Measurements from ENCODE around the gene MRPL11. TPM values are rescaled to one million over a fixed set of nuclear protein-coding genes. Genes with fewer than 3 reads are reported as not detected.

The MRPL11 gene
- 148 and 174 TPM in 2 replicates for total RNA-seq (2014; rRNA removed; shearing (Covaris generic))

- peak within 1 kb of the TSS; percentile 69 for H3K4me3 ChIP-seq (ENCODE audit: insufficient read depth, low read depth, low read length)
- no peaks in the 10 kb centered on the region for H3K27me3 ChIP-seq (ENCODE audit: control insufficient read depth, insufficient read depth, low read length)
- H3K36me3 ChIP-seq (replicated peaks; ENCODE audit: control insufficient read depth, insufficient read depth, low read length) = peaks cover 15% of the 10 kb centered on the region
- DNase-seq = peak; percentile 96
Measured at GRCh38 chr11:66438504-66439466, at the start of gene MRPL11. TSS of gene MRPL11 (minus strand) at chr11:66438848. CDS start at chr11:66438754, 94 bp downstream.

- H3K27me3 ChIP-seq (ENCODE audit: control insufficient read depth, insufficient read depth, low read length) = no peaks in the 10 kb centered on the region
Measured at GRCh38 chr11:66484806-66485380, 46.2 kb upstream of the MRPL11 start.

DNA sequence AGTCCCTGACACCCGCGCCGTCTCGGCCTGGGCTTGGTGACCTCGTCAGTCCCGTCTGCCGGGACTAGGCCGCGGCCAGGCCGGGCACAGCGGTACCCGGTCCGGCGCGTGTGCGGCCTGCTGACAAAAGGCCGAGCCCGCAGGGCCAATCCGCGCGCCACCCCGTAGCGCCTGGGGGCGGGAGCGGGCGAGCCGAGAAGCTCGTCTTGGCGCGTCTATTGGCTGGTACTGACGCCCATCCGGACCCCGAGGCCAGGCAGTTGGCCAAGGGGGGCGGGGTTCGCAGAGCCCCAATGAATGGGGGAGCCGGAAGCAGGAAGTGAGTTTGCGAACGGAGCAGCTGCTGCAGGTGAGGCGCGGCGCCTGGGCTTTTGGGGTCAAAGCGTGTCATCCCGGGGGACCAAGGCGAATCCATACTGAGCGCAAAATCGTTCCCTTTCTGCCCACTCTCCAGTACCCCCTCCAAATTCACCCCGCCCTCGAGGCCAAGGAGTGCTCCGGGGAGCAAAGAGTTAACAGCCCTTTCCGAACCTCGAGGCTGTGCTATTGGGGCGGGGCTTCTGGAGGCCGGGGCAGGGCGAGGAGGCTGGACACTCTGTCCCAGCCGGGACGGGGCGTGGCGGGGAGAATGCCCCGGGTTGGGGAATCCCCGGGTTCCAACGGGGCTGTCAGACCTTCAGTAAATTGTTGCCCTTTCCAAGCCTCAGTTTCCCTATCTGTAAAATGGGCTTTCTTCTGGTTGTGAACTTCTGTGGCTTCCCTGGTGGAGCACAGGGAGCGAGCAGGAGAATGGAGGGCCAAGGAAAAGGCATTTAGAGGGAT is 41.7 kb upstream of the MRPL11 start, which contains the start of gene DPP3:
TSS of gene DPP3 (plus strand) at position 318 of the 822 bp plus-strand sequence. CDS start 1,767 bp downstream, outside the sequence.
- Histone ChIP-seq H3K36me3 (replicated peaks; ENCODE audit: control insufficient read depth, insufficient read depth, low read length) (peaks cover 2% of the 10 kb centered on the region; the same call in 1 of the 2 replicates), H3K27me3 (ENCODE audit: control insufficient read depth, insufficient read depth, low read length) (no peaks in the 10 kb centered on the region), H3K4me3 (ENCODE audit: insufficient read depth, low read depth, low read length) (peak within 1 kb of the TSS; percentile 93)
- DNase-seq = peak; percentile 100

More at GRCh38 chr11:66484806-66485380, 46.2 kb upstream of the MRPL11 start:
- Histone ChIP-seq H3K36me3 (replicated peaks; ENCODE audit: control insufficient read depth, insufficient read depth, low read length) (peaks cover 10% of the 10 kb centered on the region), H3K4me3 (ENCODE audit: insufficient read depth, low read depth, low read length) (no peak overlapping the region)
- no peak for DNase-seq

DNA sequence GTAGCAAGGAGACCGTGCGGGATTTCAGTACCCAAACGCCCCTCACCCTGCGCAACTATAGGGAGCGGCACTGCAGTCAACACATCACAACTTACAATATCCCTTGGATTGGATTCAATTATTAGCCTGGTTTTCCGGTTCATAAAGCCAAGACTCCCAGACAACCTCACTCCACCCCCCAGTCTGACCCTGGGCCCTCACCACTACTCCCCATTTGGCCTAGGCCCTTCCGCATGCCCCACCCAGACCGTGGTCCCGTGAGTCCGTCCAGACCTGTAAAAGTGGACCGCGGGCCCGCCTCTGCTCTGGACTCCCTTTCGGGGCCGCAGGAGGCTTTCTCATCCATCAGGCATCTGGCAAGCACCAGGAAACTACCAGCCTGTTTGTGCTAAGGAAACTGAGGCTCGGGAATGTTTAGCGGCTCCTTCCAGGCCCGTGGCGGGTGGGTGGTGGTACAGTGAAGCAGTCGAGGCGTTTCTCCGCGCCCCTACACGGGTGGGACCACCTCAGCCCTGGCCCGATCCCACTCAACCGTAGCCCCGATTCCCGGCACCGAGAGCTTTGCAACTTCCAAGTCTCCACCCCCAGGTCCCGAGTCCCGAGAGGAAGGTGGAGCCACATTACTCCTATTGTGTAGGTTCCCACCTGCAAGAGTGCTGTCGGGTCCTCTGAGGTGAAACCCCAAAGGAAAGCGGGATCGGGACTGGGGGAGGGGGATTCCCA is 40.9 kb upstream of the MRPL11 start:
- Histone ChIP-seq H3K27me3 (ENCODE audit: control insufficient read depth, insufficient read depth, low read length) (no peaks in the 10 kb centered on the region), H3K4me3 (ENCODE audit: insufficient read depth, low read depth, low read length) (peak overlapping the region; percentile 93), H3K36me3 (replicated peaks; ENCODE audit: control insufficient read depth, insufficient read depth, low read length) (peaks cover 2% of the 10 kb centered on the region; the same call in 1 of the 2 replicates)
- DNase-seq = peak; percentile 75

GRCh38 chr11:66478729-66479393 is 40.2 kb upstream of the MRPL11 start:
- Histone ChIP-seq H3K36me3 (replicated peaks; ENCODE audit: control insufficient read depth, insufficient read depth, low read length) (peaks cover 3% of the 10 kb centered on the region), H3K4me3 (ENCODE audit: insufficient read depth, low read depth, low read length) (peak overlapping the region; percentile 93), H3K27me3 (ENCODE audit: control insufficient read depth, insufficient read depth, low read length) (no peaks in the 10 kb centered on the region)
- DNase-seq = peak; percentile 88

DNA sequence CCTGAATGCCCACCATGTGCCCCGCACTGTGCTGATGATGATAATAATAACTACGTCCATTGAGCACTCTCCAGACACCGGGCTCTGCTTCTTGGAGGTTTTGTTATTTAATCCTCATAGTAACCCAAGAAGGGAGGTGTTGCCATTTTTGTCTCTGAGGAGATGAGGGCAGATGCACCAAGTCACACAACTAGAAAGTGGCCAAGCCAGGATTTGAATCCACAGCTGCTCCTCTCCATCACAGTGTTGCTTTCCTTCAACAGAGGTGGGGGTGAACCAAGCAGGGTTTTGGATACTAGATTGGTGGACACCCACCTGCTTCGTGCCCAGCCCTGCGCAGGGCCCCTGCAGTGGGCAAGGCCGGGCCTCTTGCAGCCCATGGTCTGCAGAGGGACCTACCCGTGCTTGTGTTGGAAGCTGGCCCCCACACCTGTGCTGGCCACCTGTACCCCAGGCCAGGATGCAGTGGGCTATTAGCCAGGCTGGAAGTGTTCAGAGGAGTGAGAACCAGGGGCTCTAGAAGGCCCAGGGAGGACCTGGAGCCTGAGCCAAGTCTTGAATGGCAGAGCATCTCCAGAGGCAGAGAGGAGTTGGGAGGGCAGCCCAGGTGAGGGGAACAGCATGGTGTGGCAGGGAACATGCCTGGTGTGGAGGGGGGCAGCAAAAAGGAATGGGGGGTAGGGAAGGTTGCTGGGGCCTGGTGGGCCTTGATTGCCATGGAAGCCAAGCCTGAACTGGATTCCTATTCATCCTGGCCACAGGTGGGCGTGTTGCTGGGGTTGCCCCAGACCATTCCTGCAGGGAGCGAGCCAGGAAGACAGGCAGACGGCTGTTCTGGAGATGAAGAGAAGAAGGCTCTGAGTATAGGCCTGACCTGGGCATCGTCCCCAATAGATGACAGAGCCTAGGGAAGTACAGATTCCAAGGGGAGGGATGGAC is 38.9 kb upstream of the MRPL11 start:
- Histone ChIP-seq H3K27me3 (ENCODE audit: control insufficient read depth, insufficient read depth, low read length) (no peaks in the 10 kb centered on the region), H3K36me3 (replicated peaks; ENCODE audit: control insufficient read depth, insufficient read depth, low read length) (peaks cover 4% of the 10 kb centered on the region), H3K4me3 (ENCODE audit: insufficient read depth, low read depth, low read length) (no peak overlapping the region)
- DNase-seq = peak; percentile 73

DNA sequence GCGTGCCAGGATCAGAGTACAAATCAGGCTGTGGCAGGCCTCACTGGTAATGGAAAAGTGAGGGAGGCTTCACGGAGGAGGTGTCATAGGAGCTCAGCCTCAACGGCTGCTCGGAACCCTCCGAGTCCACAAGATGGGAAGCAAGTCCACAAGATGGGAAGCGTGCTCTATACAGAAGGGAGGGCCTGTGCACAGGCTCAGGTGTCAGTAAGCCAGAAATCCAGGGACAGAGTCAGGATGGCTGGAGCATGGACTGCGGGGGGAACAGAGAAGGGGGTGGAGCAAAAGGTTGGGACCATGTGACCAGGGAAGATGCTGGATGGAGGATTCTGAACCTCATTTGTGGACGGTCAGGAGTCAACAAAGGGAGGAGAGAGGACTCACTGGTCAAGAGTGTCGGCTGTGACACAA is 38.2 kb upstream of the MRPL11 start:
- H3K27me3 ChIP-seq (ENCODE audit: control insufficient read depth, insufficient read depth, low read length) = no peaks in the 10 kb centered on the region
- DNase-seq = peak; percentile 85
- H3K36me3 ChIP-seq (replicated peaks; ENCODE audit: control insufficient read depth, insufficient read depth, low read length) = peaks cover 4% of the 10 kb centered on the region
- H3K4me3 ChIP-seq (ENCODE audit: insufficient read depth, low read depth, low read length) = no peak overlapping the region

- Histone ChIP-seq H3K4me3 (ENCODE audit: insufficient read depth, low read depth, low read length) (no peak overlapping the region), H3K36me3 (replicated peaks; ENCODE audit: control insufficient read depth, insufficient read depth, low read length) (peaks cover 4% of the 10 kb centered on the region), H3K27me3 (ENCODE audit: control insufficient read depth, insufficient read depth, low read length) (no peaks in the 10 kb centered on the region)
- DNase-seq = peak; percentile 58
Measured at GRCh38 chr11:66476173-66476840, 37.7 kb upstream of the MRPL11 start.

DNA sequence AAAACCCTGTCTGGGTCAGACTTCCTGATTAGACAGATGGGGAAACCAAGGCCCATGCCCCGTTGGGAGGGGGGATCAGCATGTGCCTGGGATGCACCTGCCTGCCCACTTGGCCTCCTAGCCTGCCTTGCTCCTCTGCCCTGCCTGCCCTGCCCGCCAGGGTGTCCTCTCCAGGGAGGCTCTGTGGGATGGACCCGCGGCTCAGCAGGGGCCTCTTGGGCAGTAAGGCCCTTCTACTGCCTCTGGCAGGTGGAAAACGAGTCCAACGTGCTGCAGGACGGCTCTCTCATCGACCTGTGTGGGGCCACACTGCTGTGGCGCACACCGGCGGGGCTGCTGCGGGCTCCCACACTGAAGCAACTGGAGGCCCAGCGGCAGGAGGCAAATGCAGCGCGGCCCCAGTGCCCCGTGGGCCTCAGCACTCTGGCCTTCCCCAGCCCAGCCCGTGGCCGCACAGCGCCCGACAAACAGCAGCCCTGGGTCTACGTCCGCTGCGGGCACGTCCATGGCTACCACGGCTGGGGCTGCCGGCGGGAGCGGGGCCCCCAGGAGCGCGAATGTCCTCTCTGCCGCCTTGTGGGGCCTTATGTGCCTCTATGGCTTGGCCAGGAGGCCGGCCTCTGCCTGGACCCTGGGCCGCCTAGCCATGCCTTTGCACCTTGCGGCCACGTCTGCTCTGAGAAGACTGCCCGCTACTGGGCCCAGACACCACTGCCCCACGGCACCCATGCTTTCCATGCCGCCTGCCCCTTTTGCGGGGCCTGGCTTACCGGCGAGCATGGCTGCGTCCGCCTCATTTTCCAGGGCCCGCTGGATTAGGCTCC is 36.9 kb upstream of the MRPL11 start:
- Histone ChIP-seq H3K4me3 (ENCODE audit: insufficient read depth, low read depth, low read length) (no peak overlapping the region), H3K36me3 (replicated peaks; ENCODE audit: control insufficient read depth, insufficient read depth, low read length) (peaks cover 4% of the 10 kb centered on the region), H3K27me3 (ENCODE audit: control insufficient read depth, insufficient read depth, low read length) (no peaks in the 10 kb centered on the region)
- DNase-seq = peak; percentile 48

GRCh38 chr11:66473608-66474515 is 35.2 kb upstream of the MRPL11 start:
- Histone ChIP-seq H3K27me3 (ENCODE audit: control insufficient read depth, insufficient read depth, low read length) (no peaks in the 10 kb centered on the region), H3K4me3 (ENCODE audit: insufficient read depth, low read depth, low read length) (no peak overlapping the region), H3K36me3 (replicated peaks; ENCODE audit: control insufficient read depth, insufficient read depth, low read length) (peaks cover 4% of the 10 kb centered on the region)
- DNase-seq = peak; percentile 24

DNA sequence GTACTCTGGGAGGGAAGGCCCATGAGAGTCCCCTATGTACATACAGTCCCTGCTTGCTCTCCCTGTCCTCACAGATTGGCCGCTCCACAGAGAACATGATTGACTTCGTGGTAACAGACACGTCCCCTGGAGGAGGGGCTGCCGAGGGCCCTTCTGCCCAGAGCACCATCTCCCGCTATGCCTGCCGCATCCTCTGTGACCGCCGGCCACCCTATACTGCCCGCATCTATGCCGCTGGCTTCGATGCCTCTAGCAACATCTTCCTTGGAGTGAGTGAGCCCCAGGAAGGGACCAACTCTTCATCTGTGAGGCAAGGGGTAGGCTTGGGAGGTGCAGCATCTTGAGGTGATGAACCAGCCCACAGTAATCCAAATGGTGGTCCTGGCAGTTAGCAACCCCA is 34.5 kb upstream of the MRPL11 start:
- Histone ChIP-seq H3K27me3 (ENCODE audit: control insufficient read depth, insufficient read depth, low read length) (no peaks in the 10 kb centered on the region), H3K4me3 (ENCODE audit: insufficient read depth, low read depth, low read length) (no peak overlapping the region), H3K36me3 (replicated peaks; ENCODE audit: control insufficient read depth, insufficient read depth, low read length) (peaks cover 4% of the 10 kb centered on the region)
- no peak for DNase-seq
